Activated CD4-positive, alpha-beta T cell treated with anti-CD3 and anti-CD28 coated beads for 4 hours (primary cell): ENCODE results near the gene TRPM8.
"Not testable (repeated sequence)": the region's sequence is repeated elsewhere in the genome, so short reads cannot be mapped to it uniquely, and the experiment has no call there.

Experiments
- DNase-seq, 2 donors: peaks; one replicate each; pipeline ENCODE4 v3.0.0-alpha.2; 2020

The TRPM8 gene

GRCh38 chr2:233917116-233917515 is at the start of gene TRPM8:
TRPM8 (plus strand) TSS chr2:233917373; CDS start chr2:233926538, 9,165 bp downstream.
- no peak for DNase-seq

DNA sequence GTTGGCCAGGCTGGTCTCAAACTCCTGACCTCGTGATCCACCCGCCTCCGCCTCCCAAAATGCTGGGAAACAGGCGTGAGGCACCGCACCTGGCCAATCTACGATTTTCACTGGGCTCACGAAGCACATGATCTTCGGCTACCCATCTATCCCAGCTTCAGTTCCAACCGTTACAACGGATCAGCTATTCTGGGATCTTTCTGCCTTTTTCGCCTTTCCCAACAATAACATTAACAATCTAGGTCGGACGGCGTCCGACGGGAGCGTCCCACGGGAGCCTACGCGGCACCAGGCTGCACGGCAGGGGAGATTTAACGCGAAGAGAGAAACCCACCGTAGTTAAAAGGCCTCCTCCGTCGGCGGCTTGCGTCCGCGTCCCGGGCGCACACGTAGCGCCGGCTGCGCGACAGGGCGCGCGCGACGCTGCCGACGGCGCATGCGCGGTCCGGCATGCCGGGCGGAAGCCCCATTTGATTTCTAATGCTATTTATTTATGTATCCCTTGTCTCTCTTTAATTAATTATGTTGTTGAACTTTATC is 49.1 kb upstream of the TRPM8 start, which contains the start of gene MSL3B:
Gene MSL3B, minus strand, starts transcription at position 394 of the 540 bp plus-strand sequence.
- DNase-seq = peak; percentile 47 to 54

- DNase-seq = no peak
These were observed 45.7 kb upstream of the TRPM8 start for GRCh38 chr2:233871432-233871831.

DNA sequence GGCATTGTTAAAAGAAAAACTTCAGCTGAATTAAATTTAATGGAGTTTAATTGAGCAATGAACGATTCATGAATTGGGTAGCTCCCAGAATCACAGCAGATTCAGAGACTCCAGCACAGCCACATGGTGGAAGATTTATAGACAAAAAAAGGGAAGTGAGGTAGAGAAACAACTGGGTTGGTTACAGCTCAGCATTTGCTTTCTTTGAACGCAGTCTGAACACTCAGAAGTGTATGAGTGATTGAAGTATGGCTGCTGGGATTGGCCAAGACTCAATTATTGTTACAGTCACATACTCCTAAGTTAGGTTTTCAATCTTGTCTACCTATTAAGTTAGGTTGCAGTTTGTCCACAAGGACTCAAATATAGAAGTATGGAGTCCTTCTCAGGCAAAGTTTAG is 45.0 kb upstream of the TRPM8 start:
- DNase-seq = not testable (repeated sequence)

DNA sequence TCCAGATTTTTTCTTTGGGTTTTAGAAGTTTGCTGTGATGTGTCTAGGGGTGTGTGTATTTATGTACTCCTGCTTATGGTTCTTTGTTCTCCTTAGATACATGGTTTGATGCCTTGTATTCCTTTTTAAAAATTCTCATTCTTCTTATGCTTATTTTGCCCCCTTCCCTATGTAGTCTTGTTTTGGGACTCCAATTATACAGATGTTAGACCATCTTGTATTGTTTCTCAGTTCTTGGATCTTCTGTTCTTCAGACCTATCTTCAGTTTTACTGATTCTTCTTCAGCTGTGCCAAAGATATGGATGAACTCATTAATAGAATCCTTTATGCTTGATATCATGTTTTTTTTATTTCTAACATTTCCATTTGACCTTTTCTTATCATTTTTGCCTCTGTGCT is 34.8 kb upstream of the TRPM8 start:
- DNase-seq = no peak

DNA sequence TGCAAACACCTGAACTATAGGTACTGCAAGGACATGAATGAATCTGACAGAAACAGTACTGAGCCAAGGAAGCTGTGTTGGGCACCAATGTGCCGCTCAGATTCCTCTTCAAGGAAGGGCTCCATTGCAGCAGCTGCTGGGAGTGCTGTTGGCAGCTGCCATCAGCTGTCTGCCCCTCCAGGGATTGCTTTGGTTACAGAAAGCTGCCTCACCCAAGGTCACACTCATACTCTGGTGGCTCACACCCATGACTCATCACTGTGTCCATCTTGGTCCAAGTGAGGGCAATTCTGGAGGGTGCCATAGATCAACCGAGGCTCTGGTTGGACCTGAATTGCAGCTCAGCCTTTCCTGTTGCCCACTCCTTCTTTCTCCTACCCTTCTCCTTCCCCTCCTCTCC is 24.4 kb upstream of the TRPM8 start:
- no peak for DNase-seq

- DNase-seq = not testable (repeated sequence)
These were observed 20.9 kb upstream of the TRPM8 start for GRCh38 chr2:233896253-233896652.

- DNase-seq = no peak
These were observed 15.8 kb upstream of the TRPM8 start for GRCh38 chr2:233901367-233901766.

GRCh38 chr2:233901884-233902283 is 15.3 kb upstream of the TRPM8 start:
- DNase-seq = no peak

- no peak for DNase-seq
These were observed 11.2 kb upstream of the TRPM8 start for GRCh38 chr2:233905945-233906344.

DNA sequence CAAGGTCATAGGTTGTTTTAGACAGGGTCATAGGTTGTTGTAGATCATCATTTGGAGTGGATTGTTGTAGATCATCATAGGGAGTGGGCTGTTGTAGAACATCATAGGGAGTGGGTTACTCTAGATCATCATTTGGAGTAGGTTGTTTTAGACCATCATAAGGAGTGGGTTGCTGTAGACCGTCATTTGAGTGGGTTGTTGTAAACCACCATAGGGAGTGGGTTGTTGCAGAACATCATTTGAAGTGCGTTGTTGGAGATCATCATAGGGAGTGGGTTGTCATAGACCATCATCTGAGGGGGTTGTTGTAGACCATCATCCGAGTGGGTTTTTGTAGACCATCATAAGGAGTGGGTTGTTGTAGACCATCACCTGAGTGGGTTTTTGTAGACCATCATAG is 9.5 kb upstream of the TRPM8 start:
- no peak for DNase-seq

DNA sequence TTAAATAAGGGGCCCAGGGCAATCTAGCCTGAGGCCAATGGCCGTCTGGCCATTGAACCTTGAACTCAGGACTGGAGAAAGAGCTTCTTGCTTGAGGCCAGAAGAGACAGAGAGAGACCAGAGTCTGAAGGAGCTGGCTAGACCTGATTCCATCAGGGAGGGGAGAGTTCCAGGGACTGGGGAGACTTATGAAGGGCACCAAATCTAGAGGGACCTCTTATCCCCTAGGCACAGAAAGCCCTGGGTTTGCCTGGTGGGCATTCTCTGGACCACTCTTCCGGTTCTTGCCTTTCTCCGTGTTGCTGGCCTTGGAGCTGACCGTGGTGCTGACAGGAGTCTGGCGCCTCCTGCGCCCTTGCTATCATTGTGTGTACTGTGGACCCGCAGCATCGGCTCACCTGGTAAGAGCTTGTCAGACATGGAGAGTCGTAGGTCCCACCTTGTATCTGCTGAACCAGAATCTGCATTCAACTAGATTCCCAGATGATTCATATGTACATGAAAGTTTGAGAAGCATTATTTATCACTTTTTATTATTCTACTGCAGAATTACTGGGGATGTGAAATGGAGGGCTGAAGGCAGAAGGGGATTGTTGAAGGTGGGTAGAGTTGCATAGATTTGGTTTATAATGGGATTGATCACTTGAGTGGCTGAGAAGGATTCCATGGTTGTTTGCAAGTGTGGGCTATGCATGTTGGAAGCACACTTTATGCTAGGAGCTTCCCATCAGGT is 4.3 kb upstream of the TRPM8 start:
- no peak for DNase-seq

- no peak for DNase-seq
These were observed 2.0 kb upstream of the TRPM8 start for GRCh38 chr2:233915128-233915527.

DNA sequence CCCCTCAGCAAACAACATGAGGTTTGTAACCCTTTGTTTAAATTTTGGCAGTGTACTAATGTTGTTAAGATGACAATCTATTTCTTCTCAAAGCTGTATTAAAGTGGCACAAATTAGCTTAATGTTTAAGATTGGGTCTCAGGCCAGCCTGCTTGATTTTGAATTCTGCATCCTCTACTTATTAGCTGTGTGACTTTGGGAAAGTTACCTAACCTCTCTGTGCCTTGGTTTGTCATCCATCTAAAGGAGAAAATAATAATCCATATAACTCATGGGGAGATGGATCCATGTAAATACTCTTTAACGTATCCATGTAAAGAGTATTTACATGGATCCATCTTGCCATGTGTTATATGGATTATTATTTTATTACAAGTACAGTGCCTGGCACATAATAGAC is 2.1 kb downstream of the TRPM8 start:
- DNase-seq = no peak

- DNase-seq = no peak
These were observed 2.8 kb downstream of the TRPM8 start for GRCh38 chr2:233919938-233920337.

DNA sequence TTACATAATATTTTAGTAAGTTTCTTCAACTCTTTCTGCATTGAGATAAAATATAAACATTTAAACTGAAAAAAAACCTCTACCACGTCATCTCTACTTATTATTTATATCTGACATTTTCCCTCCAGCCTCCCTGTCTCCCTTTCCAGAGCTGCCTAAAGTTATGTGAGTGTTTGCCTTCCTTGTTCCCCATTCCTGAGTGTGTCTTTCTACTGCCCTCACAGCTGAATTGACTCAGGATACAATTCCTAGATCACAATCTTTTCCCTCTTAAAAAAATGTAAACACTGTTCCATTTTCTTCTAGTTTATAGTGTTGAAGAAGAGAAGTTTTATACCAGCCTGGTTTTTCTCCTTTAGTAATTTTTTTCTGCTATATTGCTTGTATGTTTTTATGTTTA is 5.3 kb downstream of the TRPM8 start:
- no peak for DNase-seq

GRCh38 chr2:233925402-233925801 is 8.2 kb downstream of the TRPM8 start:
- no peak for DNase-seq

DNA sequence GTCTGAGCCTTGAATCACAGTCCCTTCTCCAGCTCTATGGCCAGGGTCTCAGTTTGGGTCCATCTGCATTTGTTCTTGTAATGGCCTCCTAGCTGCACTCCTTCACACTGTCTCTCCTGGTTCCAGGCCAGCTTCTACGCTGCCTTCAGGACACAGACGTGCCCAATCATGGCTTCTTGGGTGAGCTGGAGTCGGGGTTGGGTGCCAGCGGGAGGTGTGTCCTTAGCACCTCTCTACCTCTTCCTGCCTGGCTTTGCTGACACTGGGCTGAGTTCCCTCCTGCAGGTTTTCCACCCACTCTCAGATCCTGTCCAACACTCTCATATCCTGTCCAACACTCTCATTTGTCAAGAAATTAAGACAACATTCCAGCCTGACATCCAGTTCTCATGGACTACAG is 9.6 kb downstream of the TRPM8 start:
- DNase-seq = no peak

- DNase-seq = no peak
These were observed 11.6 kb downstream of the TRPM8 start for GRCh38 chr2:233928594-233929351.

DNA sequence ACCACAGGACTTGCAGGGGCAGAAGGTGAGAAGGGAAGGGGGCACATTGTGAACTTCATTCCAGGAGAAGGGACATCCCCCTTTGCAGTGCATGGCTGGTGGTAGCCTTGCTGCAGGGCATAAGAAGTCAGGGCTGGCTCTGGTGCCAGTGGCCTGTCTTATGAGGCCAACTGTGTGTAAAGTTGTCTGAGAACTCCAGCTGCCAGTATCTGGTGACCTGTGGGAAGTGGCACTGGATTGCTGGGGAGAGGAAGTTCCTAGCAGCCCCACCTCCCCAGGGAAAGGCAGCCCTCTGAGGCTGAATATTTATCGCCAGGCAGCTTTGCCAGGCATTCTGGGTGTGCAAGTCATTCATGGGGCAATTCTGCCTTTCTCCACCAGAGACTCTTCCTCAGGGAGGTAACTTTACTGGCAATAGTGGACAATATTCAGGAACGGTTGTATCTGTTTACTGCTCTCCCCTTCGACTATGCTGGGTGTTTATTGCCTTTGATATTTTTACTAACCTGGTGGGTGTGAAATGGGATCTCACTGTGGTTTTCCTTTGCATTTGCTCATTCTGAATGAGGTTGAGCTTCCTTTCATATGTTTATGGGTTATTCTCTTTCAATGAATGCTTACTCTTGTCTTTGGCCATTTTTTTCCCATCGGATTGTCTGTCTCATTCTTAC is 12.3 kb downstream of the TRPM8 start:
- DNase-seq = no peak

DNA sequence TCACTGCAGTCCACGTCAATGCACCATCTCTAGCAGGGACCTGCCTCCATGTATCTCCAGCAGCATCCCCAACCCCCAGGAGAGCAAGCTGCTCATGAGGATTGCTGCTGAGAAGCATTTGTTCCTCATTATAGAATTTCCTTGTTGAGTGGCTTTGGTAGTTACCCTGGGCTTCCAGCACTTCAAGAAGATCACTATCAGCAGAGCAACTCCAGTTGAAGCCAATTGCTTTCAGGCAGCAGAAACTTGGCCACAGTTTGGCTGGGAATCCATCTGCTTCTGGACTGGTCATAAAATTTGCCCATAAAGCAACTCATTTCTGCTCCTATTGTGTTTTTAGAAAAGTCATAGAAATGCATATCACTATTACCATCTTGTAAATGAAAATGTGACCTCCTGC is 17.4 kb downstream of the TRPM8 start:
- DNase-seq = no peak

GRCh38 chr2:233935426-233935825 is 18.3 kb downstream of the TRPM8 start:
- DNase-seq = no peak

GRCh38 chr2:233936089-233936488 is 18.9 kb downstream of the TRPM8 start:
- DNase-seq = no peak
